ENCODE measurements around the gene LTV1.
"Not testable (repeated sequence)": the region's sequence is repeated elsewhere in the genome, so short reads cannot be mapped to it uniquely, and the experiment has no call there.

GRCh38 chr6:143873600-143873999, 30.5 kb downstream of the LTV1 start:
- TF ChIP-seq CTCF, EP300 (IDR thresholded peaks at IDR 0.05): not testable (repeated sequence)

All from upper lobe of left lung (tissue), 4 donors.